ENCODE data around the gene HELZ.

- TF ChIP-seq GATA3 (IDR thresholded peaks at IDR 0.05; ENCODE audit: low read depth, low read length) (no peak), GATA2 (IDR thresholded peaks at IDR 0.05; ENCODE audit: low read depth, low read length) (no peak)
Observed at GRCh38 chr17:67260170-67260987, 15.4 kb upstream of the HELZ start.

All from SH-SY5Y (cell line).